Measurements from ENCODE around the gene CHST4.
"Not testable (repeated sequence)": the region's sequence is repeated elsewhere in the genome, so short reads cannot be mapped to it uniquely, and the experiment has no call there.

Gene CHST4

DNA sequence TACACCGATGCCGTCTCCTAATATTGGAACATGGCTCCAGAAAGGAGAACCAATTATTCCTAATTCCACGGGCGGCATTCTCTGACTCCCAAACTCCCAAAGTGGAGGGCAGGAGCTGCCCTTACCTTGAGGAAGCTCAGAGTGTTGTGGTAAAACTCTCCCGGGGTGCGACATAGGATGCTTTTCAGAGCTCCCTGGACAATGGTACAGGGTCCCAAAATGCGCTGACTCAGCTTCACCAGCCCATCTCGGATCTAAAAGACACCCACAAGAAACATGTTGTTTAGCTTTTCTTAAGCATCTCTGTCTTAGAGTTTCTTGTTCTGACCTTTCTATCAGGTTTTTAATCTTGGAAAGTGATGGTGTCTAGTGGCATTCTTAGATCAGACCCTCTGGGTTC, 43.9 kb downstream of the CHST4 start:
- no peak for DNase-seq (ENCODE audit: low spot score)

DNA sequence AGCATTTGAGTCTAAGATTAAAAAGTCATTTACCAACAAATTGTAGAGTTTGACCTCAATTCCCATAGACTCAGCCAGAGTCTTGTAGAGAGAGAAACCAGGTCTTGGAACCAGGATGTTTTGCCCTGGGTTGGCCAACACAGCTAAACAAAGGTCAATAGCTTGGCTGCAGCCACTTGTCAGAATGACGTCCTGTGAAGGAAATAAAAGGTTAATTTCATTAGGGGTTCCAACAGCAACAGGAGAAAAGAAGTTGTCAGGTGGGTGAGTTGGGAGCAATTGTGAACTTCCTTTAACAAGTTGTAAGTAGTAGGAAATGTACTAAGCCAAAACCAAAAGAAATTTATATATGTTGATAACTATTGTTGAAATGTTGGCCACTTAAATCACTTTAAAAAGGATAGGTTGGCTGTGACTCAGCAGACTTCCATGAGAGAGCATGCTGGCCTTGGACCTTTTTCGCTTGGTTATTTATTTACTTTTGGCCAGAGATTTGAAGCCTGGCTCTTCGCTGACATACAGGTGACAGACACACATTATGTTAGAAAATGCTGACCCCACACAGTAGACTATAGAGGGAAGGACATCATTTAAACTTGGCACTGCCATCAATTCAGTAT, 46.4 kb downstream of the CHST4 start:
- DNase-seq (ENCODE audit: low spot score), result no peak

DNA sequence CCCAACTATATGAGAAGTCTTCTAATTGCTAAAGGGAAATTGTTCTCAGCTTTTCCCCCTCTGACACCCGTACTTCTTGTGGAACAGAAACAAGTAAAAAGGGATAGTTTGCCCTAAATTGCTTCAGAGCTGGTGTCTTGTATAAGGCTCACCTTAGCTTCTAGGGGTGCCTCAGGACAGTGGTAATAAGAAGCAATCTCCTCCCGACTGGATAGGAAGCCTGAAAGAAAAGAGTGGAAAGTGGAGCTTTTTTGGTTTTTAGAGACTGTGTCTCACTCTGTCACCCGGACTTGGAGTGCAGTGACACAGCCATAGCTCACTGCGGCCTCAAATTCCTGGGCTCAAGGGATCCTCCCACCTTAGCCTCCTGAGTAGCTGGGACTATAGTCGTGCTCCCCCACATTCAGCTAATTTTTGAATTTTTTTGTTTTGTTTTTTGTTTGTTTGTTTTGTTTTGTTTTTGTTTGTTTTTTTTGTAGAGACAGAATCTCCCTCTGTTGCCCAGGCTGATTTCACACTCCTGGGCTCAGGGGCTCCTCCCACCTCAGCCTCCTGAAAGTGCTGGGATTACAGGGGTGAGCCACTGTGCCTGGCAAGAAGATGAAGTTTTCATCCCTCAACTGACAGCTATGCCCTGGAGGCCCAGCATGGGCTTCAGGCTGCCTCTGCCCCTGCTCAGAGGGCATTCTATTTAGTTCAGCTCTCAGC, 47.3 kb downstream of the CHST4 start:
- no peak for DNase-seq (ENCODE audit: low spot score)

DNA sequence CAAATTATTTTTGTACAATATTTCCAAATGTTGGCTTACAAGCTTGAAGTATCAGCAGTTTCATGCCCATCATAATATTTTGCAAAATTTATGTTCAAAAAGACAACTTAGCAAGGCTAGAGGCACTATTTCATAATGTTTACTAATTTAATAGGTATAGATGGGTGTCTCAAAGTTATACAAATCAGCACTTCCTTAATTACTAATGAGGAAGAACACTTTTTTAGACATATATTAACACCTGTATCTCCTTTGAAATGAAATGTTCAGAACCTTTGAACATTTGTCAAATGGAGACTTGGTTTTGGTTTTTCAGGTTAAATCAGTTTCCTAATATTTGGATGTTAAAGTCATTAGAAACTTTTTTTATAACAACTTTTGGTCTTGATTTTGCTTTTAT, 48.5 kb downstream of the CHST4 start:
- no peak for DNase-seq (ENCODE audit: low spot score)

DNA sequence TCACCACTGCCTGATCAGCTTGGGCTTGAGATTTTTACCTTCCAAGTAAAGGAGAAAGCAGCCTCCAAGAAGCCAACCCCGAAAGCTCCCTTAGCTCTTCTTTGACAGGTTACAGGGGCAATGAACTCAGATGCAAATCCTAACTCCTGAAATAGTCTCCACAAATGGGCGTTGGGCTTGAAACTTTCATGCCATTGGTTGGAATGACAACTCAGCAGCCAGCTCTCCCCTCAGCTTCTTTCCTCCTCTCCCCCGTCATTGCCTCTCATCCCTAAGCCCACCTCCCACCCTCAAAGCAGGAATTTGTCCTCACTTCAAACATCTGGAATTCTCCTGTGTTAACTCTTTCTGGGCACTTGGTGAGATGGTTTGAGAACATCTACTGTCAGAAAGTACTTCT, 50.7 kb downstream of the CHST4 start, which contains the start of gene TAT:
Gene TAT, minus strand, starts transcription at position 122 of the 400 bp plus-strand sequence. CDS start 677 bp downstream, outside the sequence.
- no peak for DNase-seq (ENCODE audit: low spot score)

DNA sequence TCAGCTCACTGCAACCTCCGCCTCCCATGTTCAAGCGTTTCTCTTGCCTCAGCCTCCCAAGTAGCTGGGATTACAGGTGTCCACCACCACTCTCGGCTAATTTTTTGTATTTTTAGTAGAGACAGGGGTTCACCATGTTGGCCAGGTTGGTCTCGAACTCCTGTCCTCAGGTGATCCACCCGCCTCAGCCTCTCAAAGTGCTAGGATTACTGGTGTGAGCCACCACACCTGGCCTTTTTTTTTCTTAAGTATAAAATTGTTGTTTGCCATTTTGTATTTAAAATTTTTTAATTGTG, 56.3 kb downstream of the CHST4 start:
- not testable (repeated sequence) for DNase-seq (ENCODE audit: low spot score)

DNA sequence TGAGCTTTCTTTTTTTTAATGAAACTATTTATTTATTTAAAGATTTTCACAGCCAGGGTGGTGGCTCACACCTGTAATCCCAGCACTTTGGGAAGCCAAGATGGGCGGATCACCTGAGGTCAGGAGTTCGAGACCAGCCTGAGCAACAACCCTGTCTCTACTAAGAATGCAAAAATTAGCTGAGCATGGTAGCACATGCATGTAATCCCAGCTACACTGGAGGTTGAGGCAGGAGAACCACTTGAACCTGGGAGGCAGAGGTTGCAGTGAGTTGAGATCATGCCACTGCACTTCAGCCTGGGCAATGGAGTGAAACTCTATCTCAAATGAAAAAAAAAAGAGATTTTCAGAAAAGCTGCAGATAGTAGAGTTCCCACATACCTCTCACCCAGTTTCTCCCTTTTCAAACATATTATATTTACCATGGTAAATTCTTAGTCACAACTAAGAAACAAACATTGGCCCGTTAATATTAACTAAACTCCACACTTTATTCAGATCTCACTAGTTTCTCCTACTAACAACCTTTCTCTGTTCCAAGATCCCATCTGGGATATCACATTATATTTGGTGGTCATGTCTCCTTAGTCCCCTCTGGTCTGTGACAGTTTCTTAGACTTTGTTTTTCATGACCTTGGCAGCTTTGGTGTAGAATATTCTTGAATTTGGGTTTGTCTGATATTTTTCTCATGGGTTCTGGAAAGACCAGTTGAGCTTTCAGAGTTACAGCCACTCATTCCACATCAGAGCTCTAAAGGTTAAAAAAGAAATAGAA, 58.5 kb downstream of the CHST4 start:
- DNase-seq (ENCODE audit: low spot score), result no peak

DNA sequence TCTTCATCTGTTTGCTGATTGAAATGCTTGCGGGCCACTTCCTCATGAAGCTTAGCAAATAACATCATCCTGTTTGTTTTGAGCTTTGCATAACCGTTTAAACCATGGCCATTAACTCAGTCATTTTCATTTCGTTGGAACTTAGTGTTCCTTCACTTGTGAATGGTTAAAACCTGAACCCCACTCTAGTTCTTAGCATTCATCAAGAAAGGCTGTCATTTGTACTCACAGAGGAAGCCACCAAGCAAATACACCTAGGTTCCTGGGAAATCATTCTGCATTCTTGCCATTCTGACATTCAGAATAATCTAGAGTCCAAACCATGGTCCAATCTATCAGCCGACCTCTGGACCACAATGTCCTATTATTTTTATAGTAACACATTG, 59.1 kb downstream of the CHST4 start:
- DNase-seq (ENCODE audit: low spot score), result no peak
